Measurements from ENCODE around the gene RETREG2. TPM values are rescaled to one million over a fixed set of nuclear protein-coding genes. Genes with fewer than 3 reads are reported as not detected.
A peak's percentile ranks its signal among the peaks of the same experiment; 100 is the strongest.

RETREG2 gene
- total and polyA plus RNA-seq, 2 donors from 2014 or later = 106 to 112 TPM

- FAIRE-seq (no peak), DNase-seq (peak in 1 of 5 donors; percentile 68)
- intact Hi-C loops (cut with DNase I) = no loop called here
- no peak for TF ChIP-seq CTCF (IDR thresholded peaks at IDR 0.05; ENCODE audit: borderline replicate concordance, extremely low read depth, insufficient read depth)
- H3K9me3 ChIP-seq (ENCODE audit: control insufficient read depth in 2 of 3, insufficient read depth in 1 of 3, low read length in 3 of 3) = no peaks in the 10 kb centered on the region
- no peaks in the 10 kb centered on the region for H3K27me3 ChIP-seq (ENCODE audit: control insufficient read depth, insufficient read depth, low read length)
- no peak overlapping the region for H3K27ac ChIP-seq (ENCODE audit: low read depth in 2 of 2, low read length in 2 of 2)
- no peak overlapping the region for H3K4me3 ChIP-seq (ENCODE audit: low read length in 3 of 3)
- H3K36me3 ChIP-seq (ENCODE audit: control insufficient read depth in 2 of 3, insufficient read depth in 3 of 3, low read length in 3 of 3) = peaks cover 9 to 64% (median 38%) of the 10 kb centered on the region in 3 donors
- H3K9ac ChIP-seq (ENCODE audit: low read length in 3 of 3) = no peak overlapping the region
- H3K4me1 ChIP-seq (ENCODE audit: control insufficient read depth in 2 of 3, insufficient read depth in 2 of 3, low read depth in 1 of 3, low read length in 3 of 3) = peaks cover 0 to 16% (median 6%) of the 10 kb centered on the region in 3 donors
These were observed 42.8 kb downstream of the RETREG2 start for GRCh38 chr2:219220652-219221402.

- no peaks in the 10 kb centered on the region for H3K9me3 ChIP-seq (ENCODE audit: control insufficient read depth in 2 of 3, insufficient read depth in 1 of 3, low read length in 3 of 3)
- peaks cover 11 to 64% (median 38%) of the 10 kb centered on the region in 3 donors for H3K36me3 ChIP-seq (ENCODE audit: control insufficient read depth in 2 of 3, insufficient read depth in 3 of 3, low read length in 3 of 3)
- DNase-seq = no peak
- no peak overlapping the region for H3K4me3 ChIP-seq (ENCODE audit: low read length in 3 of 3)
- intact Hi-C loops (cut with DNase I) = no loop called here
- peaks cover 0 to 16% (median 6%) of the 10 kb centered on the region in 3 donors for H3K4me1 ChIP-seq (ENCODE audit: control insufficient read depth in 2 of 3, insufficient read depth in 2 of 3, low read depth in 1 of 3, low read length in 3 of 3)
- no peak for FAIRE-seq
- TF ChIP-seq CTCF (IDR thresholded peaks at IDR 0.05; ENCODE audit: borderline replicate concordance, extremely low read depth, insufficient read depth) = no peak
- H3K27ac ChIP-seq (ENCODE audit: low read depth in 2 of 2, low read length in 2 of 2) = no peak overlapping the region
- no peaks in the 10 kb centered on the region for H3K27me3 ChIP-seq (ENCODE audit: control insufficient read depth, insufficient read depth, low read length)
- no peak overlapping the region for H3K9ac ChIP-seq (ENCODE audit: low read length in 3 of 3)
These were observed 44.0 kb downstream of the RETREG2 start for GRCh38 chr2:219221957-219222518.

GRCh38 chr2:219223831-219224610, 45.9 kb downstream of the RETREG2 start:
- intact Hi-C loops (cut with DNase I) = no loop called here
- Histone ChIP-seq H3K4me3 (ENCODE audit: low read length in 3 of 3) (no peak overlapping the region), H3K27me3 (ENCODE audit: control insufficient read depth, insufficient read depth, low read length) (no peaks in the 10 kb centered on the region), H3K27ac (ENCODE audit: low read depth in 2 of 2, low read length in 2 of 2) (no peak overlapping the region), H3K9me3 (ENCODE audit: control insufficient read depth in 2 of 3, insufficient read depth in 1 of 3, low read length in 3 of 3) (no peaks in the 10 kb centered on the region), H3K4me1 (ENCODE audit: control insufficient read depth in 2 of 3, insufficient read depth in 2 of 3, low read depth in 1 of 3, low read length in 3 of 3) (peaks cover 0 to 20% (median 17%) of the 10 kb centered on the region in 3 donors), H3K36me3 (ENCODE audit: control insufficient read depth in 2 of 3, insufficient read depth in 3 of 3, low read length in 3 of 3) (peaks cover 11 to 64% (median 38%) of the 10 kb centered on the region in 3 donors), H3K9ac (ENCODE audit: low read length in 3 of 3) (no peak overlapping the region)
- DNase-seq = no peak
- no peak for TF ChIP-seq CTCF (IDR thresholded peaks at IDR 0.05; ENCODE audit: borderline replicate concordance, extremely low read depth, insufficient read depth)
- no peak for FAIRE-seq

All from kidney (tissue), 14 donors.